Upper lobe of left lung (tissue), 6 donors: ENCODE measurements around the gene ITGB1BP1. TPM values are rescaled to one million over a fixed set of nuclear protein-coding genes. Genes with fewer than 3 reads are reported as not detected.

ENCODE experiments used
- ATAC-seq, 2 donors: fragments of 200-7000 bp; cut with Tn5 transposase; one replicate each; pipeline ENCODE4 v1.9.1; 2022; ENCODE audit warnings: mild to moderate bottlenecking in 2 of 2, moderate library complexity in 2 of 2; ENCODE audit not compliant: low FRiP score in 2 of 2
- DNase-seq, 2 donors: peaks; one replicate each; pipeline ENCODE4 v3.0.0-alpha.2; 2019 to 2020
- H3K27ac ChIP-seq, 4 donors: fragments of 200-600 bp; sonication (generic); one replicate each; pipeline ENCODE4 v1.5.1; 2016 to 2019
- H3K27me3 ChIP-seq, 4 donors: fragments of 200-600 bp; sonication (generic); one replicate each; pipeline ENCODE4 v1.5.1; 2017 to 2019
- H3K36me3 ChIP-seq, 4 donors: fragments of 200-600 bp; sonication (generic); one replicate each; pipeline ENCODE4 v1.5.1; 2016 to 2019
- H3K4me1 ChIP-seq, 4 donors: fragments of 200-600 bp; sonication (generic); one replicate each; pipeline ENCODE4 v1.5.1; 2018 to 2019
- H3K4me3 ChIP-seq, 4 donors: fragments of 200-600 bp; sonication (generic); one replicate each; pipeline ENCODE4 v1.5.1; 2017 to 2019; ENCODE audit warnings: mild to moderate bottlenecking in 2 of 4, moderate library complexity in 1 of 4
- H3K9me3 ChIP-seq, 4 donors: fragments of 200-600 bp; sonication (generic); one replicate each; pipeline ENCODE4 v1.5.1; 2018 to 2019
- CTCF ChIP-seq, 6 experiments: fragments of 450-650 bp in 4 of 6; fragments of 200-600 bp in 2 of 6; sonication (generic) in 2 of 6; IDR thresholded peaks; one replicate each; pipeline ENCODE4 v1.5.1; 2016 to 2019; ENCODE audit warnings: antibody characterized with exemption in 6 of 6
- EP300 ChIP-seq, 4 donors: sonication (generic); formaldehyde crosslinking; IDR thresholded peaks; one replicate each; pipeline ENCODE4 v1.5.1; 2017; ENCODE audit warnings: antibody characterized with exemption in 4 of 4, control low read depth in 2 of 4
- POLR2A ChIP-seq, 4 donors: fragments of 450-650 bp; IDR thresholded peaks; one replicate each; pipeline ENCODE4 v1.5.1; 2016 to 2017; ENCODE audit warnings: antibody characterized with exemption in 4 of 4, mild to moderate bottlenecking in 2 of 4
- POLR2AphosphoS5 ChIP-seq, 2 donors: sonication (generic); formaldehyde crosslinking; IDR thresholded peaks; one replicate each; pipeline ENCODE4 v1.5.1; 2017; ENCODE audit warnings: antibody characterized with exemption in 2 of 2
- WGBS, 2 donors: methylation state at CpG; one replicate each; pipeline ENCODE4 v1.1.5; 2017 to 2018; 5-methylcytosine and 5-hydroxymethylcytosine counted together
- total RNA-seq, 6 donors: library from RNA; depleted of rRNA in 4 of 6; stranded (reverse); fragments of >200 nt in 4 of 6; gene quantifications; one replicate each; pipeline versions ENCODE4 v1.1.0 to v1.2.1, GENCODE V29; 2016 to 2021
- donor health status: DM: no; HTN: no; CAD: no; lungs with moderate emphysema.
- donor health status: DM: no; HTN: yes; CAD: no; lungs with severe emphysema.

ITGB1BP1 gene
- total RNA-seq, 6 donors from 2014 or later: 25.1 to 87.2 (median 39.1) TPM

GRCh38 chr2:9380702-9381628, 42.4 kb downstream of the ITGB1BP1 start:
- no peak for TF ChIP-seq CTCF (IDR thresholded peaks at IDR 0.05)
- TF ChIP-seq POLR2A (IDR thresholded peaks at IDR 0.05): no peak
- no peak for TF ChIP-seq POLR2AphosphoS5 (IDR thresholded peaks at IDR 0.05)
- TF ChIP-seq EP300 (IDR thresholded peaks at IDR 0.05): no peak
- H3K9me3 ChIP-seq: no peaks in the 10 kb centered on the region
- H3K36me3 ChIP-seq: peaks cover 0 to 60% (median 6%) of the 10 kb centered on the region in 4 donors
- peaks cover 0 to 11% (median 4%) of the 10 kb centered on the region in 4 donors for H3K4me1 ChIP-seq
- no peak overlapping the region for H3K4me3 ChIP-seq
- ATAC-seq (peak; percentile 4 to 77), DNase-seq (no peak)
- H3K27me3 ChIP-seq: no peaks in the 10 kb centered on the region
- H3K27ac ChIP-seq: peak overlapping the region; percentile 23 to 58 (median 48)
- WGBS, 2 donors: 80 to 87% methylated on average over 16 to 18 of the region's 18 CpGs

GRCh38 chr2:9379391-9379755, 44.0 kb downstream of the ITGB1BP1 start:
- H3K36me3 ChIP-seq: peaks cover 0 to 64% (median 7%) of the 10 kb centered on the region in 4 donors
- TF ChIP-seq POLR2A (IDR thresholded peaks at IDR 0.05) (no peak), CTCF (IDR thresholded peaks at IDR 0.05) (no peak), EP300 (IDR thresholded peaks at IDR 0.05) (no peak), POLR2AphosphoS5 (IDR thresholded peaks at IDR 0.05) (no peak)
- H3K4me3 ChIP-seq: no peak overlapping the region
- DNase-seq (no peak), ATAC-seq (no peak)
- H3K4me1 ChIP-seq: peaks cover 0 to 8% (median 4%) of the 10 kb centered on the region in 4 donors
- no peaks in the 10 kb centered on the region for H3K9me3 ChIP-seq
- peak overlapping the region; percentile 23 to 76 (median 59) for H3K27ac ChIP-seq
- 62 to 79% methylated on average over 5 of the region's 5 CpGs for WGBS, 2 donors
- H3K27me3 ChIP-seq: no peaks in the 10 kb centered on the region

DNA sequence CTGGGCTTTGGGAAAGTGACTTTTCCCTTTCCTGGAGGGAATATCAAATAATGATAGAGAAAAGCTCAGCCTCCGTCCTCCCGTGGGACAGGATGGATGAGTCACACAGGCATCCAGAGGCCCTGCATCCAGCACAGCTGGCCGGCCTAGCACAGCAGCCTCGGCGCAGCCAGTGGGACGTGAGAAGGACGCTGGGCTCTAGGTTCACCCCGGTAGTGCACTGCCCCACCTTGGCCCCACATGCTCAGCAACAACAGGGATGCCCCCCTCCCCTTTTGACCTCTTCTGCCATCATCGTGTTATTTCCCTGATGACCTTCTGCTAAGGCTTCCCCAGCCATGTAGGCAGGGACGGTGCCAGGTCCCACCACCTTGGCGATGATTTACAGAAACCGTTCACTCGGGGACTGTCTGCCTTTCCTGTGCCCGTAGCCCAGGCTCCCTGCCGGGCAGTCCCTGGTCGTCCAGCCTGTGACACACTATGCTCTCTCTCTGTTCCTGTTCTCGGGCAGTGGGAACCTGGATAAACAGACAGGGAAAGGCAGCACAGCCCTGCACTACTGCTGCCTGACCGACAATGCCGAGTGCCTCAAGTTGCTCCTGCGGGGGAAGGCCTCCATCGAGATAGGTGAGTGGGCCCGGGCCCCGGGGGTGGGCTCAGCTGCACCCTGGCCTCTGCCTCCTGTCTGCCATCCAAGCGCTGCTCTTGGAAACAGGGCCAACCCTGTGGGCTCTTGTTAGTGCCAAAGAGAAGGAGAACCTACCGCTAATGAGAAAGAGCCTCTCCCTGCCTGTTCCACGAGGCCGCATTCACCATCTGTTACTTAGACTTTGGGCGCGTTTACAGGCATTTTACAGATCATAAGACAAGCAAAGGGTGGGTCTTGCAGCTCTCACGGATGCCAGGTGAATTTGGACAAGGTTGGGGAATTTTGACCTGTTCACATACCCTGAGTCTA, 44.6 kb downstream of the ITGB1BP1 start:
- Histone ChIP-seq H3K4me1 (peaks cover 0 to 8% (median 4%) of the 10 kb centered on the region in 4 donors), H3K4me3 (no peak overlapping the region), H3K27ac (peak overlapping the region; percentile 23 to 76 (median 59)), H3K27me3 (no peaks in the 10 kb centered on the region), H3K9me3 (no peaks in the 10 kb centered on the region), H3K36me3 (peaks cover 0 to 66% (median 8%) of the 10 kb centered on the region in 4 donors)
- TF ChIP-seq EP300 (IDR thresholded peaks at IDR 0.05): no peak
- ATAC-seq (peak; percentile 57 to 71), DNase-seq (peak; percentile 34 to 78)
- WGBS, 2 donors: 80 to 81% methylated on average over 23 to 30 of the region's 30 CpGs

DNA sequence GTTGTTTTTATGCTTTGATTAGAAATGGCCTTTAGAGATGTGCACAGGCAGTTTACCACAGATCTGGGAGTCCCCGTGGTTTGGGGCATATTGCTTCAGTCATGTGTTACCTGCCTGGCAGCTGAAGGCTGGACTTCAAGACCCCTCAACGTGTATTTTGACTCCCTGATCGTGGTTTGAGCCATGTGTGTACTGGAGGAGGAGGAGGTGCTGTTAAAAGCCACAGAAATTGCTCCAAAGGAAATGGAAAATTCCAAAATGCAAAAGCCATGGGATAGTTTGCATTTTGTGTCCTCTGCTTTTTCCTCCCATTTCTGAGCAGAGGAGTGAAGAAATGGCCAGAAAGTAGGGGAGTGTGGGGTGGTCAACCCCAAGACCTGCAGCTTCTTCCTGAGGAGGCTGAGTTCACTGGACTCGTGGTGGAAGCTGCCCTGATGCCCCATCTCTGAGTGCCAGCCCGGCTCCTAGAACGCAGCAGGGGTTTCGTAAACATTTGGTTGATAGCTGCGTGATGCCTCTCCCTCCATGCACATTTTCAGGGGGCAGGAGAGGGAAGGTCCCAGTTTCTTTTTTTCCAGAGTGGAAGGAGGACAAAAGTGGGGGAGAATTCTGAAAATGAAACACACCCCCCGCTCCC, 45.7 kb downstream of the ITGB1BP1 start:
- WGBS, 2 donors: 64 to 72% methylated on average over 9 of the region's 9 CpGs
- Histone ChIP-seq H3K4me1 (peaks cover 0 to 8% (median 4%) of the 10 kb centered on the region in 4 donors), H3K27ac (peak overlapping the region in 3 of 4 donors; percentile 49 to 76 (median 69)), H3K27me3 (no peaks in the 10 kb centered on the region), H3K36me3 (peaks cover 0 to 69% (median 16%) of the 10 kb centered on the region in 4 donors), H3K4me3 (no peak overlapping the region), H3K9me3 (no peaks in the 10 kb centered on the region)
- ATAC-seq: no peak
- no peak for DNase-seq
- TF ChIP-seq CTCF (IDR thresholded peaks at IDR 0.05) (no peak), EP300 (IDR thresholded peaks at IDR 0.05) (no peak), POLR2AphosphoS5 (IDR thresholded peaks at IDR 0.05) (no peak), POLR2A (IDR thresholded peaks at IDR 0.05) (no peak)
